ENCODE results near the gene PARP1. TPM values are rescaled to one million over a fixed set of nuclear protein-coding genes. Genes with fewer than 3 reads are reported as not detected.
A peak's percentile ranks its signal among the peaks of the same experiment; 100 is the strongest.

The PARP1 gene
- total RNA-seq, 1 experiment from 2014 or later, result 376 TPM

GRCh38 chr1:226410958-226411357 lies 3.1 kb upstream of the PARP1 start (continued):
- no peak for TF ChIP-seq SOX15 (CRISPR knock-in tag; IDR thresholded peaks at IDR 0.05)

- Mint-ChIP-seq H3K4me1 (peaks cover 26% of the 10 kb centered on the region), H3K4me3 (no peak overlapping the region), H3K9me3 (no peaks in the 10 kb centered on the region; the same call in 1 of the 2 replicates), H3K27ac (no peak overlapping the region), H3K27me3 (ENCODE audit: low read depth) (no peaks in the 10 kb centered on the region; the same call in 1 of the 2 replicates), H3K36me3 (no peaks in the 10 kb centered on the region)
- no peak for DNase-seq (ENCODE audit: low spot score)
- POLR2A ChIA-PET, result no interaction called here
- CTCF ChIA-PET, result interaction anchor here (0.6 to 4.3 kb wide), 5 partner anchors 15 to 230 kb away, joined by 3 to 28 read pairs (median 22); no protein-coding TSS in a partner anchor
- TF ChIP-seq ZBTB21 (CRISPR knock-in tag; IDR thresholded peaks at IDR 0.05; ENCODE audit: borderline replicate concordance) (no peak), PRDM15 (CRISPR knock-in tag; IDR thresholded peaks at IDR 0.05) (no peak), TEAD1 (CRISPR knock-in tag; IDR thresholded peaks at IDR 0.05) (no peak), ELF4 (CRISPR knock-in tag; IDR thresholded peaks at IDR 0.05; ENCODE audit: low read depth) (no peak), MYBL2 (CRISPR knock-in tag; IDR thresholded peaks at IDR 0.05) (no peak), SOX15 (CRISPR knock-in tag; IDR thresholded peaks at IDR 0.05) (no peak), ZNF396 (CRISPR knock-in tag; IDR thresholded peaks at IDR 0.05; ENCODE audit: borderline replicate concordance) (no peak)
- ATAC-seq, result no peak
Measured at GRCh38 chr1:226409392-226409791, 1.5 kb upstream of the PARP1 start.

- no peak for DNase-seq (ENCODE audit: low spot score)
- ATAC-seq, result no peak
- Mint-ChIP-seq H3K27me3 (ENCODE audit: low read depth) (no peaks in the 10 kb centered on the region), H3K9me3 (no peaks in the 10 kb centered on the region; the same call in 1 of the 2 replicates), H3K36me3 (no peaks in the 10 kb centered on the region), H3K4me3 (peak overlapping the region; percentile 68), H3K4me1 (peaks cover 35% of the 10 kb centered on the region), H3K27ac (0 out of 2 replicates have a peak overlapping the region, but pooled peaks have one; percentile 59)
- ChIA-PET POLR2A (interaction anchor here (0.6 to 1.3 kb wide), 4 partner anchors 48 to 142 kb away, joined by 3 to 6 read pairs (median 4); partner anchors contain the start of gene LIN9), CTCF (interaction anchor here (0.5 to 4.3 kb wide), 56 partner anchors 9 to 1039 kb away, joined by 3 to 40 read pairs (median 5); partner anchors contain the start of genes SDE2 and STUM)
- TF ChIP-seq ZNF232 (CRISPR knock-in tag; IDR thresholded peaks at IDR 0.05) (no peak), CBFB (CRISPR knock-in tag; IDR thresholded peaks at IDR 0.05; ENCODE audit: low read depth) (no peak)
Measured at GRCh38 chr1:226408285-226409184, 642 bp upstream of the PARP1 start.

GRCh38 chr1:226407199-226407496 lies 745 bp downstream of the PARP1 start:
- H3K36me3 Mint-ChIP-seq, result peaks cover 6% of the 10 kb centered on the region
- peak overlapping the region; percentile 99 for H3K4me3 Mint-ChIP-seq
- POLR2A ChIA-PET, result interaction anchor here (1.3 kb wide), 1 partner anchor 143 kb away, joined by 3 read pairs; no protein-coding TSS in a partner anchor
- peak overlapping the region; percentile 99 for H3K27ac Mint-ChIP-seq
- DNase-seq (ENCODE audit: low spot score) (no peak), ATAC-seq (no peak)
- no peaks in the 10 kb centered on the region; the same call in 1 of the 2 replicates for H3K9me3 Mint-ChIP-seq
- CTCF ChIA-PET, result interaction anchor here (0.6 to 4.3 kb wide), 28 partner anchors 8 to 885 kb away, joined by 3 to 40 read pairs (median 8); partner anchors contain the start of gene STUM
- H3K27me3 Mint-ChIP-seq (ENCODE audit: low read depth), result no peaks in the 10 kb centered on the region
- peaks cover 49% of the 10 kb centered on the region for H3K4me1 Mint-ChIP-seq
- TF ChIP-seq ZBTB21 (CRISPR knock-in tag; IDR thresholded peaks at IDR 0.05; ENCODE audit: borderline replicate concordance) (no peak), NR3C1 (CRISPR knock-in tag; conservative IDR thresholded peaks at IDR 0.05; ENCODE audit: low read depth) (no peak), ERG (CRISPR knock-in tag; IDR thresholded peaks at IDR 0.05) (no peak), ZNF317 (CRISPR knock-in tag; IDR thresholded peaks at IDR 0.05; ENCODE audit: borderline replicate concordance, low read depth) (no peak), ELF4 (CRISPR knock-in tag; IDR thresholded peaks at IDR 0.05; ENCODE audit: low read depth) (no peak), JUN (CRISPR knock-in tag; IDR thresholded peaks at IDR 0.05) (no peak), STAT6 (CRISPR knock-in tag; conservative IDR thresholded peaks at IDR 0.05; ENCODE audit: low read depth) (no peak), MAX (CRISPR knock-in tag; IDR thresholded peaks at IDR 0.05) (no peak), JAZF1 (CRISPR knock-in tag; IDR thresholded peaks at IDR 0.05) (no peak), MLX (CRISPR knock-in tag; IDR thresholded peaks at IDR 0.05) (no peak), TCF7 (CRISPR knock-in tag; IDR thresholded peaks at IDR 0.05; ENCODE audit: low read depth) (no peak), ZNF138 (CRISPR knock-in tag; conservative IDR thresholded peaks at IDR 0.05) (no peak)

Measured in WTC11 (cell line).